ENCODE measurements around the gene ILDR2.

- TF ChIP-seq CTCF (IDR thresholded peaks at IDR 0.05) (no peak), POLR2AphosphoS5 (IDR thresholded peaks at IDR 0.05; ENCODE audit: low read depth, low read length) (no peak)
Observed at GRCh38 chr1:166905136-166905535, 70.2 kb downstream of the ILDR2 start.
